Jurkat, Clone E6-1 (cell line): ENCODE measurements around the gene FBXO15.

ENCODE experiments used
- DNase-seq: peaks from one replicate; pipeline ENCODE4 v3.0.0-alpha.2; 2011; ENCODE audit warnings: low read depth, low spot score
- H3K4me3 ChIP-seq: 2 replicates; pipeline ENCODE4 v1.5.1; 2011; ENCODE audit warnings: mild to moderate bottlenecking, low read length, control low read depth, moderate library complexity

Gene FBXO15

GRCh38 chr18:74073957-74074667 is 73.5 kb downstream of the FBXO15 start:
- no peak for DNase-seq

GRCh38 chr18:74069178-74070050 is 78.2 kb downstream of the FBXO15 start:
- no peak for DNase-seq

More at GRCh38 chr18:74073957-74074667, 73.5 kb downstream of the FBXO15 start:
- H3K4me3 ChIP-seq, result no peak overlapping the region

GRCh38 chr18:74068296-74068695 is 79.3 kb downstream of the FBXO15 start:
- DNase-seq, result no peak
- H3K4me3 ChIP-seq, result no peak overlapping the region

More at GRCh38 chr18:74069178-74070050, 78.2 kb downstream of the FBXO15 start:
- H3K4me3 ChIP-seq, result no peak overlapping the region

- no peak overlapping the region for H3K4me3 ChIP-seq
- no peak for DNase-seq
These were observed 81.6 kb downstream of the FBXO15 start for GRCh38 chr18:74066018-74066417.

GRCh38 chr18:74065366-74065765 is 82.3 kb downstream of the FBXO15 start:
- H3K4me3 ChIP-seq, result no peak overlapping the region
- no peak for DNase-seq

- peak; percentile 81 for DNase-seq
- peak overlapping the region; percentile 6 for H3K4me3 ChIP-seq
These were observed 83.1 kb downstream of the FBXO15 start for GRCh38 chr18:74064510-74064909.

- DNase-seq, result no peak
- H3K4me3 ChIP-seq, result no peak overlapping the region
These were observed 84.1 kb downstream of the FBXO15 start for GRCh38 chr18:74063557-74063956.

- no peak overlapping the region for H3K4me3 ChIP-seq
- DNase-seq, result no peak
These were observed 84.6 kb downstream of the FBXO15 start for GRCh38 chr18:74063023-74063422.

- no peak overlapping the region for H3K4me3 ChIP-seq
- DNase-seq, result no peak
These were observed 85.6 kb downstream of the FBXO15 start for GRCh38 chr18:74062037-74062436.

GRCh38 chr18:74060579-74060978 is 87.1 kb downstream of the FBXO15 start:
- no peak overlapping the region for H3K4me3 ChIP-seq
- no peak for DNase-seq

- no peak for DNase-seq
- no peak overlapping the region for H3K4me3 ChIP-seq
These were observed 96.8 kb downstream of the FBXO15 start for GRCh38 chr18:74050807-74051206.

GRCh38 chr18:74040459-74041332 is 106.9 kb downstream of the FBXO15 start:
- peak; percentile 43 for DNase-seq
- no peak overlapping the region for H3K4me3 ChIP-seq

GRCh38 chr18:74040008-74040407 is 107.6 kb downstream of the FBXO15 start:
- H3K4me3 ChIP-seq, result no peak overlapping the region
- DNase-seq, result no peak

GRCh38 chr18:74029161-74029560 is 118.5 kb downstream of the FBXO15 start:
- no peak overlapping the region for H3K4me3 ChIP-seq
- no peak for DNase-seq
